HepG2 (cell line): ENCODE data around the gene SULT4A1. TPM values are rescaled to one million over a fixed set of nuclear protein-coding genes. Genes with fewer than 3 reads are reported as not detected.

Experiments used
- CCDC6 ChIP-seq: sonication (generic); formaldehyde crosslinking; IDR thresholded peaks from 2 replicates; pipeline ENCODE4 v1.8.1; 2022; ENCODE audit warnings: mild to moderate bottlenecking, missing genetic modification reagents, moderate library complexity
- EHMT2 ChIP-seq: fragments of 200-600 bp; sonication (generic); IDR thresholded peaks from 2 replicates; pipeline ENCODE4 v1.7.0; 2017; ENCODE audit warnings: antibody characterized with exemption, low read depth, low read length, borderline replicate concordance
- HNF4A ChIP-seq: sonication (generic); formaldehyde crosslinking; IDR thresholded peaks from 2 replicates; pipeline ENCODE4 v1.4.0; 2020; ENCODE audit warnings: missing genetic modification reagents
- KAT2B ChIP-seq: fragments of 150-350 bp; IDR thresholded peaks from 2 replicates; pipeline ENCODE4 v1.6.1; 2014; ENCODE audit warnings: low read depth, low read length, borderline replicate concordance
- KAT7 ChIP-seq: IDR thresholded peaks from 2 replicates; pipeline ENCODE4 v1.6.1; 2018; ENCODE audit warnings: borderline replicate concordance, missing compliant biosample characterization
- NCOR1 ChIP-seq: fragments of 200-600 bp; sonication (generic); IDR thresholded peaks from 2 replicates; pipeline ENCODE4 v1.7.0; 2017; ENCODE audit warnings: antibody characterized with exemption, low read length, borderline replicate concordance
- NFE2L2 ChIP-seq: fragments of 150-350 bp; IDR thresholded peaks from 2 replicates; pipeline ENCODE4 v1.6.1; 2014; ENCODE audit warnings: low read length
- RFXAP ChIP-seq: sonication (generic); formaldehyde crosslinking; IDR thresholded peaks from 2 replicates; pipeline ENCODE4 v1.4.0; 2020; ENCODE audit warnings: missing genetic modification reagents, borderline replicate concordance
- TBP ChIP-seq: sonication (generic); formaldehyde crosslinking; IDR thresholded peaks from 2 replicates; pipeline ENCODE4 v1.5.0; 2020; ENCODE audit warnings: missing genetic modification reagents
- YEATS2 ChIP-seq: sonication (generic); formaldehyde crosslinking; IDR thresholded peaks from 2 replicates; pipeline ENCODE4 v1.4.0; 2020; ENCODE audit warnings: missing genetic modification reagents, borderline replicate concordance
- ZNF180 ChIP-seq: sonication (generic); formaldehyde crosslinking; IDR thresholded peaks from 2 replicates; pipeline ENCODE4 v1.4.0; 2020; ENCODE audit warnings: low read depth, missing genetic modification reagents, borderline replicate concordance
- ZNF230 ChIP-seq: sonication (generic); formaldehyde crosslinking; IDR thresholded peaks from 2 replicates; pipeline ENCODE4 v1.4.0; 2020; ENCODE audit warnings: mild to moderate bottlenecking, missing genetic modification reagents
- ZNF3 ChIP-seq: IDR thresholded peaks from 2 replicates; pipeline ENCODE4 v1.7.0; 2017; ENCODE audit warnings: inconsistent platforms
- ZNF30 ChIP-seq: sonication (generic); formaldehyde crosslinking; IDR thresholded peaks from 2 replicates; pipeline ENCODE4 v1.5.0; 2020; ENCODE audit warnings: mild to moderate bottlenecking, missing genetic modification reagents
- ZNF546 ChIP-seq: sonication (generic); formaldehyde crosslinking; conservative IDR thresholded peaks from 2 replicates; pipeline ENCODE4 v1.8.1; 2023; ENCODE audit warnings: mild to moderate bottlenecking, missing genetic modification reagents
- ZNF737 ChIP-seq: sonication (generic); formaldehyde crosslinking; IDR thresholded peaks from 2 replicates; pipeline ENCODE4 v1.5.0; 2020; ENCODE audit warnings: missing genetic modification reagents, mild to moderate bottlenecking, borderline replicate concordance
- polyA plus RNA-seq, 8 experiments: library from polyadenylated mRNA; depleted of rRNA in 3 of 8; stranded (reverse) in 7 of 8; unstranded in 1 of 8; fragments of >200 nt; fragmentation: Illumina TruSeq in 4 of 8; extraction: Trizol in 4 of 8; gene quantifications; 2 replicates each; pipeline versions ENCODE4 v1.2.1 to v1.2.3, GENCODE V29; 2011 to 2016; ENCODE audit warnings: low read depth in 4 of 8, missing spikeins in 1 of 8, mixed read lengths in 1 of 8; ENCODE audit not compliant: insufficient read depth in 1 of 8
- total RNA-seq, 5 experiments: library from RNA; depleted of rRNA; stranded (reverse); fragments of >200 nt; fragmentation: Illumina TruSeq; extraction: Trizol; gene quantifications; 2 replicates each; pipeline ENCODE4 v1.2.3, GENCODE V29; 2016; ENCODE audit warnings: low read depth in 1 of 5
- TF ChIP-seq, protein P1 (sequence below): IDR thresholded peaks from 2 replicates; pipeline ENCODE4 v1.6.1; 2016; ENCODE audit warnings: low read depth, control low read depth
- TF ChIP-seq, protein P2 (sequence below): sonication (generic); formaldehyde crosslinking; IDR thresholded peaks from 2 replicates; pipeline ENCODE4 v1.5.0; 2020; ENCODE audit warnings: missing genetic modification reagents
- TF ChIP-seq, protein P3 (sequence below): sonication (generic); formaldehyde crosslinking; IDR thresholded peaks from 2 replicates; pipeline ENCODE4 v1.4.0; 2020; ENCODE audit warnings: mild to moderate bottlenecking, missing genetic modification reagents
- TF ChIP-seq, protein P4 (sequence below): sonication (generic); formaldehyde crosslinking; IDR thresholded peaks from 2 replicates; pipeline ENCODE4 v1.5.0; 2020; ENCODE audit warnings: mild to moderate bottlenecking, missing genetic modification reagents

The SULT4A1 gene
- total and polyA plus RNA-seq, 2 of the 13 experiments (the other 11 are each of a cell fraction or from before 2014, with no cell fraction given) = not detected

DNA sequence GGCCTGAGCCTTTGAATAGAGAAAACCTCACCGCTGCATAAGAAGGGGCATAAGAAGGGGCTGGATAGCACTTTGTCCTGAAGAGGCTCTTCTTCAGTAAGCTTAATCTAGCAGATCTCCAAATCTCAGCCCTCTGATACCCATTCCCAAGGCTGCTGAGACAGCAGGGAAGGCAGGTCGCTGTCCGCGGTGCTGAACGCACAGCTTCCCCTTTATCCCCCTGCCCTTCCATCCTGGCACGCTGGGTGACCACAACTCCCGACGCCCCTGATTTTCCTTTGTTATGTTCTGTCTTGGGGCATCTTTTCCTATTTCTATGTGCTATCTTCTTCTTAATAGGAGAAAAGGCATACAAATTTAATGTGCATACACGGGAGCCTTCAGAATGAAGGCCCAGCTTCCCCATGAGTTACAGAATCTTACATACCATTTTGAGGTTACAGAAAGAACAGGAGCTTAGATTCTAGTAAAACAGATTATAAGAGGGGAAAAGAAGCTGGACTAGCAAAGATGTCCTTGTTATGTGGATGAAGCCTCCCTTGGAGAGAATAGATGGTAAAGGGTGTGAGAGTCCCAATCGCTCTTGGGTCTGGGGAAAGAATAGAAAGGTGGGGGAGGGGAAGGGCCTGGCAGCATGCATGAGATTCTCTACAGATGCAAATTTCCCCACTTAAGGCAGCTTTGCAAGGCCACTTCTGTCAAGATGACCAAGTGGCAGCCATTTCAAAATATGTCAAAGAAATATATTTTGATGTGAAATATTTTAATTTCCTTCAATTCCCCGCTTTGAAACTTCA is 5.7 kb upstream of the SULT4A1 start (continued):
- TF ChIP-seq, protein P1, sequence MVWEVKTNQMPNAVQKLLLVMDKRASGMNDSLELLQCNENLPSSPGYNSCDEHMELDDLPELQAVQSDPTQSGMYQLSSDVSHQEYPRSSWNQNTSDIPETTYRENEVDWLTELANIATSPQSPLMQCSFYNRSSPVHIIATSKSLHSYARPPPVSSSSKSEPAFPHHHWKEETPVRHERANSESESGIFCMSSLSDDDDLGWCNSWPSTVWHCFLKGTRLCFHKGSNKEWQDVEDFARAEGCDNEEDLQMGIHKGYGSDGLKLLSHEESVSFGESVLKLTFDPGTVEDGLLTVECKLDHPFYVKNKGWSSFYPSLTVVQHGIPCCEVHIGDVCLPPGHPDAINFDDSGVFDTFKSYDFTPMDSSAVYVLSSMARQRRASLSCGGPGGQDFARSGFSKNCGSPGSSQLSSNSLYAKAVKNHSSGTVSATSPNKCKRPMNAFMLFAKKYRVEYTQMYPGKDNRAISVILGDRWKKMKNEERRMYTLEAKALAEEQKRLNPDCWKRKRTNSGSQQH (CRISPR knock-in tag) = peak; percentile 93
- TF ChIP-seq RFXAP (CRISPR knock-in tag) (0 out of 2 replicates have a peak, but pooled peaks have one; percentile 34), ZNF546 (CRISPR knock-in tag) (0 out of 2 replicates have a peak, but pooled peaks have one; percentile 48), ZNF30 (CRISPR knock-in tag) (no peak), ZNF230 (CRISPR knock-in tag) (no peak), NCOR1 (no peak), ZNF737 (CRISPR knock-in tag) (no peak), CCDC6 (CRISPR knock-in tag) (0 out of 2 replicates have a peak, but pooled peaks have one; percentile 47), ZNF3 (no peak), YEATS2 (CRISPR knock-in tag) (no peak), NFE2L2 (no peak), KAT2B (no peak), KAT7 (CRISPR knock-in tag) (no peak), ZNF180 (no peak), TBP (CRISPR knock-in tag) (no peak), HNF4A (CRISPR knock-in tag) (no peak), EHMT2 (peak; percentile 94)
- TF ChIP-seq, protein P2, sequence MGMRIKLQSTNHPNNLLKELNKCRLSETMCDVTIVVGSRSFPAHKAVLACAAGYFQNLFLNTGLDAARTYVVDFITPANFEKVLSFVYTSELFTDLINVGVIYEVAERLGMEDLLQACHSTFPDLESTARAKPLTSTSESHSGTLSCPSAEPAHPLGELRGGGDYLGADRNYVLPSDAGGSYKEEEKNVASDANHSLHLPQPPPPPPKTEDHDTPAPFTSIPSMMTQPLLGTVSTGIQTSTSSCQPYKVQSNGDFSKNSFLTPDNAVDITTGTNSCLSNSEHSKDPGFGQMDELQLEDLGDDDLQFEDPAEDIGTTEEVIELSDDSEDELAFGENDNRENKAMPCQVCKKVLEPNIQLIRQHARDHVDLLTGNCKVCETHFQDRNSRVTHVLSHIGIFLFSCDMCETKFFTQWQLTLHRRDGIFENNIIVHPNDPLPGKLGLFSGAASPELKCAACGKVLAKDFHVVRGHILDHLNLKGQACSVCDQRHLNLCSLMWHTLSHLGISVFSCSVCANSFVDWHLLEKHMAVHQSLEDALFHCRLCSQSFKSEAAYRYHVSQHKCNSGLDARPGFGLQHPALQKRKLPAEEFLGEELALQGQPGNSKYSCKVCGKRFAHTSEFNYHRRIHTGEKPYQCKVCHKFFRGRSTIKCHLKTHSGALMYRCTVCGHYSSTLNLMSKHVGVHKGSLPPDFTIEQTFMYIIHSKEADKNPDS (CRISPR knock-in tag) = no peak
- TF ChIP-seq, protein P3, sequence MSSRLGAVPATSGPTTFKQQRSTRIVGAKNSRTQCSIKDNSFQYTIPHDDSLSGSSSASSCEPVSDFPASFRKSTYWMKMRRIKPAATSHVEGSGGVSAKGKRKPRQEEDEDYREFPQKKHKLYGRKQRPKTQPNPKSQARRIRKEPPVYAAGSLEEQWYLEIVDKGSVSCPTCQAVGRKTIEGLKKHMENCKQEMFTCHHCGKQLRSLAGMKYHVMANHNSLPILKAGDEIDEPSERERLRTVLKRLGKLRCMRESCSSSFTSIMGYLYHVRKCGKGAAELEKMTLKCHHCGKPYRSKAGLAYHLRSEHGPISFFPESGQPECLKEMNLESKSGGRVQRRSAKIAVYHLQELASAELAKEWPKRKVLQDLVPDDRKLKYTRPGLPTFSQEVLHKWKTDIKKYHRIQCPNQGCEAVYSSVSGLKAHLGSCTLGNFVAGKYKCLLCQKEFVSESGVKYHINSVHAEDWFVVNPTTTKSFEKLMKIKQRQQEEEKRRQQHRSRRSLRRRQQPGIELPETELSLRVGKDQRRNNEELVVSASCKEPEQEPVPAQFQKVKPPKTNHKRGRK = no peak
- TF ChIP-seq, protein P4, sequence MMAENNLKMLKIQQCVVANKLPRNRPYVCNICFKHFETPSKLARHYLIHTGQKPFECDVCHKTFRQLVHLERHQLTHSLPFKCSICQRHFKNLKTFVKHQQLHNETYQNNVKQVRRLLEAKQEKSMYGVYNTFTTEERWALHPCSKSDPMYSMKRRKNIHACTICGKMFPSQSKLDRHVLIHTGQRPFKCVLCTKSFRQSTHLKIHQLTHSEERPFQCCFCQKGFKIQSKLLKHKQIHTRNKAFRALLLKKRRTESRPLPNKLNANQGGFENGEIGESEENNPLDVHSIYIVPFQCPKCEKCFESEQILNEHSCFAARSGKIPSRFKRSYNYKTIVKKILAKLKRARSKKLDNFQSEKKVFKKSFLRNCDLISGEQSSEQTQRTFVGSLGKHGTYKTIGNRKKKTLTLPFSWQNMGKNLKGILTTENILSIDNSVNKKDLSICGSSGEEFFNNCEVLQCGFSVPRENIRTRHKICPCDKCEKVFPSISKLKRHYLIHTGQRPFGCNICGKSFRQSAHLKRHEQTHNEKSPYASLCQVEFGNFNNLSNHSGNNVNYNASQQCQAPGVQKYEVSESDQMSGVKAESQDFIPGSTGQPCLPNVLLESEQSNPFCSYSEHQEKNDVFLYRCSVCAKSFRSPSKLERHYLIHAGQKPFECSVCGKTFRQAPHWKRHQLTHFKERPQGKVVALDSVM (CRISPR knock-in tag) = no peak
